Smooth muscle cell (in vitro differentiated cells): ENCODE data around the gene ADAMTS2. TPM values are rescaled to one million over a fixed set of nuclear protein-coding genes. Genes with fewer than 3 reads are reported as not detected.

ENCODE experiments used
- DNase-seq: peaks from one replicate; lab custom pipeline; 2025; ENCODE audit not compliant: unreplicated experiment; lab: John Stamatoyannopoulos, UW
- H2AFZ ChIP-seq: fragments of 200-600 bp; sonication (generic); 2 replicates; pipeline ENCODE4 v1.6.0; 2016; ENCODE audit warnings: antibody characterized with exemption, low read depth, mild to moderate bottlenecking
- H3F3A ChIP-seq: fragments of 200-600 bp; sonication (generic); 2 replicates; pipeline ENCODE4 v1.6.0; 2017; ENCODE audit warnings: antibody characterized with exemption, low read depth
- H3K27ac ChIP-seq: fragments of 200-600 bp; sonication (generic); 2 replicates; pipeline ENCODE4 v1.5.1; 2016; ENCODE audit warnings: low read depth, mild to moderate bottlenecking
- H3K27me3 ChIP-seq: fragments of 200-600 bp; sonication (generic); 2 replicates; pipeline ENCODE4 v1.6.1; 2016; ENCODE audit warnings: low read depth, mild to moderate bottlenecking
- H3K36me3 ChIP-seq: fragments of 200-600 bp; sonication (generic); 2 replicates; pipeline ENCODE4 v1.5.1; 2016; ENCODE audit warnings: low read depth
- H3K4me1 ChIP-seq: fragments of 200-600 bp; sonication (generic); 2 replicates; pipeline ENCODE4 v1.5.1; 2016; ENCODE audit warnings: low read depth
- H3K4me2 ChIP-seq: fragments of 200-600 bp; sonication (generic); 2 replicates; pipeline ENCODE4 v1.6.0; 2016; ENCODE audit warnings: mild to moderate bottlenecking
- H3K4me3 ChIP-seq: fragments of 200-600 bp; sonication (generic); 2 replicates; pipeline ENCODE4 v1.5.1; 2016; ENCODE audit warnings: mild to moderate bottlenecking
- H3K79me2 ChIP-seq: fragments of 200-600 bp; sonication (generic); 2 replicates; pipeline ENCODE4 v1.6.0; 2016; ENCODE audit warnings: low read depth, mild to moderate bottlenecking
- H3K9ac ChIP-seq: fragments of 200-600 bp; sonication (generic); 2 replicates; pipeline ENCODE4 v1.6.0; 2016; ENCODE audit warnings: low read depth
- H3K9me3 ChIP-seq: fragments of 200-600 bp; sonication (generic); replicated peaks from 2 replicates; pipeline ENCODE4 v1.5.1; 2016; ENCODE audit warnings: low read depth
- H4K20me1 ChIP-seq: fragments of 200-600 bp; sonication (generic); 2 replicates; pipeline ENCODE4 v1.6.0; 2016; ENCODE audit warnings: low read depth
- CTCF ChIP-seq: fragments of 200-600 bp; sonication (generic); IDR thresholded peaks from 2 replicates; pipeline ENCODE4 v1.5.1; 2017; ENCODE audit warnings: borderline replicate concordance, mild to moderate bottlenecking, antibody characterized with exemption; ENCODE audit not compliant: insufficient read depth, poor library complexity, severe bottlenecking
- WGBS: methylation state at CpG from one replicate; pipeline ENCODE4 v1.1.7; 2016; ENCODE audit warnings: low lambda C conversion rate; 5-methylcytosine and 5-hydroxymethylcytosine counted together
- polyA plus RNA-seq: library from polyadenylated mRNA; unstranded; fragments of >200 nt; fragmentation: Nextera tagmentation; extraction: Ambion mirVana; gene quantifications from 2 replicates; pipeline ENCODE4 v1.2.1, GENCODE V29; 2016
- total RNA-seq: library from RNA; depleted of rRNA; stranded (reverse); fragments of >200 nt; gene quantifications from 2 replicates; pipeline ENCODE4 v1.2.3, GENCODE V29; 2014

ADAMTS2 gene
- total and polyA plus RNA-seq, 2 experiments from 2014 or later: 22.8 to 37.5 TPM

DNA sequence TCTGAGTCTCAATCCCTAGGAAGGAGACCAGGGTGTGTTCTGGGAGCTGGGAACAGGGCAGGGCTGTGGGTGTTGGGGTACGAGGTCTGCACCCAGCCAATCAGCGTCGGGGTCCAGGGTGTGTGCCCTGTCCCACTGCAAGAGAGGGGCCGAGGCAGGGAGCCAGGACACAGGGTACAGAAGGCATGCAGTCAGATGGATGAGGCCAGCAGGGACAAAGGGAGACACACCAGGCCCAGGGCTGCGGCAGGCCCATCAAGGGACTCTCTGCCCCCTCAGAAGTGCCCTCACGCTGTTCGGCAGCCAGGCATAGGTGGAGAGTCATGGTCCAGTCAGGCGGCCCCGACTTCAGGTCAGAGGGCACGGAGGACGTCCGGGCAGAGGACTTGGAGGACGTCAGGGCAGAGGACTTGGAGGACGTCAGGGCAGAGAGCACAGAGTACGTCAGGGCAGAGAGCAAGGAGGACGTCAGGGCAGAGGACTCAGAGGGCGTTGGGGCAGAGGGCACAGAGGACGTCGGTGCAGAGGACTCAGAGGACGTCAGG lies 28.8 kb upstream of the ADAMTS2 start:
- H4K20me1 ChIP-seq: no peaks in the 10 kb centered on the region
- H3K79me2 ChIP-seq: no peaks in the 10 kb centered on the region
- H3K4me2 ChIP-seq: no peak overlapping the region
- H3K27ac ChIP-seq: no peak overlapping the region
- no peak overlapping the region for H2AFZ ChIP-seq
- no peaks in the 10 kb centered on the region for H3K9me3 ChIP-seq
- no peaks in the 10 kb centered on the region for H3K27me3 ChIP-seq
- peaks cover 8% of the 10 kb centered on the region for H3K4me1 ChIP-seq
- no peak overlapping the region for H3K4me3 ChIP-seq
- no peak for TF ChIP-seq CTCF
- 95% methylated on average over 20 of the region's 20 CpGs for WGBS
- H3F3A ChIP-seq: peaks cover under 1% of the 10 kb centered on the region
- no peaks in the 10 kb centered on the region for H3K36me3 ChIP-seq
- H3K9ac ChIP-seq: no peak overlapping the region
- DNase-seq: no peak

DNA sequence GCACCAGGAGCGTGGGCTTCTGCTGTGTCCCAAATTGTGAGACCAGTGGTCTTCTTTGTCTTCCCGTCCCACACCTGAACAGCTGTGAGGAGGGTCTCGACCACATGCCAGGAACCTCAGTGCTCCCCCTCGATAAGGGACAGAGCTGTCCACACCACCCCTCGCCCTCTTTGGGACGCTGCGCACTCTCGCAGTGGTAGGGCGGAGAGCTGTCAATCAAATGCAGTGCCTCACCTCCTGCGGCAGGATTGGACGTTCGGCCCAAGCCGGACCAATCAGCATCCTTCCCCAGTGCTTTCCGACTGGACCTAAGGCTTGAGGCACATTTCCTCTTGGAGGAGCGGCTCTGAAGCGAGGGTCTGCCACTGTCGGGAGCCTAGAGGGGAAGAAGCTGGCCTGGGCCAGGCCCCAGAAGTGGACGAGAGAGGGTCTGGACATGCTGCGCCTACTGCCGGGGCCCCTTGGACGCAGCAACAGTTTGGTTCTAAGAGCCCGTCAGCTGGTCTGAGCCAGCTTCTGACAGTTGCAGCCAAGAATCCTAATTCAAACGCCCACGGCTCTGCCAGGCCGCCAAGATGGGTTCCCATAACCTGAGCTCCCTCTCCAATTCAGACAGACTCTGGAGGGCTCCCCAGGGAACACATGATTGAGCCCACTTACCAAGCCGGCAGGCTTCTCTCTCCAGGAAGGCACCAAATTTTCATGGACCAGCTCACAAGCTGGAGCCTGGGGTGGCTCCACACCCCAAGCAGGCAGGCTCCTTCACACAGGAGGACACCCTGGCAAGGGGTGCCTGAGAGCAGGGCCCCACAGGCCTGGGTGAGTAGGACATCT lies 28.1 kb upstream of the ADAMTS2 start:
- Histone ChIP-seq H3K79me2 (no peaks in the 10 kb centered on the region), H3K4me2 (no peak overlapping the region), H3K36me3 (no peaks in the 10 kb centered on the region), H2AFZ (no peak overlapping the region), H3K9me3 (no peaks in the 10 kb centered on the region), H3K4me1 (peaks cover 8% of the 10 kb centered on the region), H3K9ac (no peak overlapping the region), H4K20me1 (no peaks in the 10 kb centered on the region), H3K4me3 (no peak overlapping the region), H3K27ac (no peak overlapping the region), H3K27me3 (no peaks in the 10 kb centered on the region), H3F3A (no peaks in the 10 kb centered on the region)
- no peak for TF ChIP-seq CTCF
- WGBS: 87% methylated on average over 26 of the region's 26 CpGs
- DNase-seq: no peak

DNA sequence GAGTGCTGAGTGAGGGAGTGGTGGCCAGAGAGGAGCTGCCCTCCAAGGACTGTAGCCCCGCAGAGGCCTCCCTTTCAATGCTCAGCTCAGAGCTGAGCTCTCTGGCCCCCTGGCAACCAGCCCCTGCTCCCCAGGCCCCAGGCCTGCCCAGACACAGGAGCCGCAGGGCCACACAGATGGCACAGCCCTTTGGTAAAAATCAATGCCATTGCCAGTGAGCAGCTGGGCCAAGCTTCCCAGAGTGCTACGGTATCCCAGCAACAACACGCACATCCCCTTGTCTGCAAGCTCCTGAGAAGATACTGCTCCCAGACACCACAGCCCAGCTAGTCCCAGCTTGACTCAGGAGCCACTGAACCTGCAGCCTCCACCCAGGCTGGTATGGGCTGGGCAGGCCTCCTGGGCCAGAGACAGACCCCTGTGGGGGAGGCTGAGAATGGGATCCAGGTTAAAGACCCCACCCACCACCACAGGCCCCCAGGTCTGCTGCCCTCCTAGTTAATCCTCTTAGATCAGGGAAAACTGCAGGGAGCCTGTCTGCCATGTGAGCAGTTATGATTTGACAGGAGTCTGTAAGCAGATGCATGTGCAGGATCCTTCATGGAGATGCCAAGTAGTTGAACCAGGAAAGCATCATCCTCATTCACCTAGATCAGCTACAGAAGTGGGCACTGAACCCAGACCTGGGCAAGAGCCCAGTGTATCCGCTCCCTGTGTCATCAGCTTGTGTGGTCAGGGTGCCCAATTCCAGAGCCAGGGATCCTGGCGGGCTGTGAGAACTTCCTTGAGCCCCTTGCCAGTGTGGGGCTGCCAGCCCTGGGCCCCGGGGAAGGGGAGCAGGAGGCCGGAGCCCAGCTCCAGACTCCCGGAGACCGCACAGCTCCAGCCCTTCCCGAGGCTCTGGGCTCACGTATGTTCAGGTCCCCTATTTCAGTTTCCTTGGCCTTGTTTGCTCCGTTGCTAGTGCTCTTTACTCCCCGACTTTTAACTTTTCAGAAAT lies 26.7 kb upstream of the ADAMTS2 start:
- Histone ChIP-seq H3K27me3 (no peaks in the 10 kb centered on the region), H3K9ac (no peak overlapping the region), H3K4me1 (no peaks in the 10 kb centered on the region), H3F3A (no peaks in the 10 kb centered on the region), H2AFZ (no peak overlapping the region), H3K4me3 (no peak overlapping the region), H3K4me2 (no peak overlapping the region), H3K79me2 (no peaks in the 10 kb centered on the region), H3K36me3 (no peaks in the 10 kb centered on the region), H3K9me3 (no peaks in the 10 kb centered on the region), H4K20me1 (no peaks in the 10 kb centered on the region), H3K27ac (no peak overlapping the region)
- 93% methylated on average over 14 of the region's 14 CpGs for WGBS
- TF ChIP-seq CTCF: no peak
- DNase-seq: no peak
